Measurements from ENCODE around the gene IFNLR1.

DNA sequence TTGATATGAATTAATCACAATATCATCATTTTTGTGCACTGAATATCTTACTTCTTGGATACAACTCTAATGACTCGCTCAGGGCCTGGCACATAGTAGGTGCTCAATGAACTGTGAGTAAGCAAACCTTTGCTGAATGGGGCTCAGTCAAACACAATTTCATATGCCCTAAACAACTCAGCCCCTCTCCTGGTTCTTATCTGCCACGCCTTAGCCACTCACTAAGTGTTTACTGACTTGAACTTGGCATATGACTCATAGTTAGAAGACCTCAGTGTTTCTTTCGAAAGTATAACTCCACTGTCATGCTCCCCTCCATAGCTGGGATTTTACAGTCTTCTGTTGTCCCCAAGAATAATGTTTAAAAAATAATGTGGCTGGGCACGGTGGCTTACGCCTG lies 4.8 kb upstream of the IFNLR1 start:
- no peak for TF ChIP-seq CTCF (optimal IDR thresholded peaks at IDR 0.05 in 1 of 3, IDR thresholded peaks at IDR 0.05 in 1 of 3, conservative IDR thresholded peaks at IDR 0.05 in 1 of 3; ENCODE audit: extremely low read depth in 1 of 3, insufficient read depth in 2 of 3, low read length in 3 of 3)
- TF ChIP-seq EZH2 (IDR thresholded peaks at IDR 0.05; ENCODE audit: low read length) = no peak
